ENCODE results near the gene ABLIM2.

The ABLIM2 gene

DNA sequence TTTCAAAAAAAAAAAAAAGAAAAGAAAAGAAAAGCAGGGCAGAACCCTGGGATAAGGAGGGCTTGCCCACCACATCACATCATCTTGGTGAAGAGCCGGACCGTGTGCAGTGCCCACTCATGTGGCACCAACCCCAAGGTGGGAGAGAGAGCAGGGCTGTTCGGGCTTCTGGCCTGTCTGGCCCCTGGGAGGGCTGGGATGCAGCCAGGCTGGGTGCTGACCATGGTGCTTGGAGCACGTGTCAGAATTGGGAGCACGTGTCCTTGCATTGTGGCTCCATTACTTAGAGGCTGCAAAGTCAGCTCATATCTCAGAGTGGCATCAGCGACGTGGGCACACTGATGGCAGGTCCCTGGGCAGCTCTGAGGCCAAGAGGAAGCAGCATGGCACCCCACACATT lies 118.0 kb downstream of the ABLIM2 start:
- DNase-seq = no peak

DNA sequence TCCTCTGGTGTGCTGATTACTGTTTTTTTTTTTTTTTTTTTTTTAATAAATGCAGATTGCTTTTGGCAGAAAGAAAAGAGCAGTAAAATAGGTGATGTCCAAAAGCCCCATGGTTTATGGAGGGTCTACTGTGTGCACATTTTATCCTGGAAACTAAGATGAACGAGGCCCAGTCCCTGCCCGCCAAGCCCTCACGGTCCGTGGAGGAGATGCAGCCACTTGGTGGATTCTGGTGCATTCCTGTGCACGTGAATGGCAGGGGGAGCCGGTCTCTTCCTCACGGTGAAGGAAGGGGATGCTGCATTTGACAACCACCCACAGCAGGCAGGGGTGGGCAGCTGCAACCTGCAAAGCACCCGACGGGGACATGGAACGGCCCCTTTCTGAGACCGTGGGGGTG lies 118.8 kb downstream of the ABLIM2 start:
- DNase-seq = peak; percentile 57

DNA sequence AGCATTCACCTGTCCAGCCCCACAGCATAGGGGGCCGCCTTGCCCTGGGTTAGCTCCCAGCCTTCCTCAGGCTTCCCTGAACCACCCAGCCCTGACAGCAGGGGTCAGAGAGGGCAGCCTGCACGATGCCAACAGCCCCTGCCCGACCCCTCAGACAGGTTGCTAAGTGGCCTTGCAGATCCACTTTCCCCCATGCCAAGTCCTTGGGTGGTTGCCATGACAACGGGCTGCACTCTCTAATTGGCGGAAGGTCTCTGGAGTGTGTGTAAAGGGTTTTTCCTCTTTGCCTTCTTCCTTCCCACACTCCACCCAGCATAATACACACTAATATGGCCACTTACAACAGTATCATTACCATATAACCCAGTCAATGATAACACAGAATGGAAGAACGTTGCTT lies 119.3 kb downstream of the ABLIM2 start:
- DNase-seq = peak; percentile 99

DNA sequence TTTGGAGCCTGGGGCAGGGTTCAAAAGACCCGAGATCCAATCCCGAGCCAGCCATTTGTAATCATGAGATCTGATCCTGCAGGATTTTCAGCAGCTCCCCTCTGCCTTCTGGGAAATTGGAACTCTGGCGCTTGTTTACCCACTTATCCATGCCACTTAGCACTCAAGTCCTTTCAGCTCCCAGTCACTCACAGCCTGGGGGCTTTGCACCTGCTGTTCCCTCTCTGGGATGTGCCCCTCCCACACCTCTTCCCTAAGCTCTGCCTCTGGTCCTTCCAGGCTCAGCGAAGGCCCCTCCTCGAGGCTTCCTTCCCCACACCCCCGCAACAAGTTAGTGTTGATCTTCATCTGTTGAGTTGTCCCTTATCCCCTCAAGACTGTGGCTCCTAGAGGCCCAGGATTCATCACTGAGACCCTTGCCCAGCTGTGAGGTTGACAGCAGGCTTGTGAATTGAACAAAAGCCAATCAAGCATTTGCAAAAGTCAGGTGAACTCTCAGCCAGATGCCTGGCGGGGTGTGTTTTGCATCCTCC lies 119.8 kb downstream of the ABLIM2 start:
- DNase-seq = peak; percentile 99

DNA sequence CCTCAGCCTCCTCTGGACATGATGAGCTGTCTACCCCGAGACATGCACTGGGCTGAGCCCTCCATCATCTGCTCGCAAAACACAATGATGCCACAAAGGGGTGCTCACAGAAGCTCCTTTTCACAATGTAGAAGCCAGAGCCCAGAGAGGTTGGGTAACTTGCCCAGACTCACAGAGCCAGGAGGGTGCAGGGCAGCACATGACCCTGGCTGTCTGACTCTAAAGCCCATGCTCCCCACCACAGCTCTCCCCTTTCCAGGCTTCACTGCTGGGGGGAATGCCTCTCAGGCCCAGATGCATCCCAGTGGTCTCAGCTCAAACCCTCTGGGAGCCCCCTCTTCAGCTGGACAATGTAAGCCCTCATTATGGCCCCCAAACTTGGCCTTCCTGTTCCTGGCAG lies 120.5 kb downstream of the ABLIM2 start:
- DNase-seq = peak; percentile 65

DNA sequence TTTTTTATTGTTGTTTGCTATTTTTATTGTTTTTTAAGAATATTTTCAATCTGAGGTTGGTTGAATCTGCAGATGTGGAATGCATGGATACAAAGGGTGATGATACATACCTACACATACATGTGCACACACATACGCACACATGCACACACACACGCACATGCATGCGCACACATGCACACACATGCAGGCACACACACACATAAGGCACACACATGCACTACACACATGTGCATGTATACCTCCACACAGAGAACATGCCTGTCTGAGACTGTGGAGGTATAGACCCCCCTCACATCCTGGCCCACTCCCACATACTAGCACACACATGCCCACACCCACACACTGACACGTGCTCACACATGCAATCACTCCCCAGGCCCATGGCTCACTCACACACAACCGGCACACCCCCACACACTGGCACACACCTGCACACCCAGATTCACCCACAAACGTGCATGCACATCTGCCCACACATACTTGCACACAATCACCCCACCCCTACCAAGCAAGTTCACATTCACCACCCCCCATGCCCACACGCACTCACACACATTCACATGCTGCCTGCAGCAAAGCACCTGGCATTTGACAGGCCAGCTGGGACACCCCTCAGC lies 121.4 kb downstream of the ABLIM2 start:
- no peak for DNase-seq

DNA sequence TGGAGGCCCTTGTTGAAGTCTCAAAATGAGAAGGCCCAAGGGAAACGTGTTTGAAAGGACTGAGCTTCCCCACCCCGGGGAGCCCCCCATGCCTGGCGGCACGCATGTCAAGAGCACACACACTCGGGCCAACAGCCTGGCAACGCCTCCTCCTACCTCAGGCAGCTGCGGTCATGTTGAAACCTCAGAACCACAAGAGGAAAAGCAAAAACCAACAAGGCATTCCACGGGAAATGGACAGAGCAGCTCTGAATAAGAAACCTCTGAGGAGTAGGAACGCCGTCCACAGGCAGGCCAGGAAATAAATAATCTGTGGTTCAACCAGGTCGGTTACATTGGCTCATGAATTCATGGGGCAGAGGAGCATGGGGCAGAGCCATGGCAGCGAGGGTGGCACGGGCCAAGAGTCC lies 123.2 kb downstream of the ABLIM2 start:
- DNase-seq = peak; percentile 61

DNA sequence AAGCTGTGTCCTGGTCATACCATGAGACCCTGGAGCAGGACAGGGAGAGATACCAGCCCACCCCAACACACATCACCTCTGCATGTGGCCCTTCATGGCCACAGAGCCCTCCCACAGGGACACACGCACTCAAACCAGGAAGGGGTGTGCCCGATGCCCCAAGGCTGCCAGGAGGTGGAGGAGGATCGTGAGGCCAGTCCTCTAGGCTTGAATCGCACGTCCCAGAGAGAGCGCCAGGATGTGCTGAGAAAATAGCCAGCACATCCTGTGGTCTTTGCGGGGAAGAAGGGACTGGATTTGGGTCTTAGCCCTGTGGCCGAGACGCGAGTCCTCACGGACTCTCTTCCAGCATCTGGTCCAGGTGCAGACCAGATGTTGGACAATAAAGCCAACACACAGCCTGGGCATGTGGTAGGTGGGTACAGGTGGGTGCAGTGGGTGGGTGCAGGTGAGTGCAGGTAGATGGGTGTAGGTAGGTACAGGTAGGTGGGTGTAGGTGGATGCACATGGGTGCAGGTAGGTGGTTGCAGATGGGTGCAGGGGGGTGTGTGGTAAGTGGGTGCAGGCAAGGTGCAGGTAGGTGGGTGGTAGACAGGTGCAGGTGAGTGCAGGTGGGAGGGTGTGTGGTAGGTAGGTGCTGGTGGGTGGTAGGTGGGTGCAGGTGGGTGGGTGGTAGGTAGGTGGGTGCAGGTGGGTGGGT lies 124.6 kb downstream of the ABLIM2 start:
- DNase-seq = no peak

DNA sequence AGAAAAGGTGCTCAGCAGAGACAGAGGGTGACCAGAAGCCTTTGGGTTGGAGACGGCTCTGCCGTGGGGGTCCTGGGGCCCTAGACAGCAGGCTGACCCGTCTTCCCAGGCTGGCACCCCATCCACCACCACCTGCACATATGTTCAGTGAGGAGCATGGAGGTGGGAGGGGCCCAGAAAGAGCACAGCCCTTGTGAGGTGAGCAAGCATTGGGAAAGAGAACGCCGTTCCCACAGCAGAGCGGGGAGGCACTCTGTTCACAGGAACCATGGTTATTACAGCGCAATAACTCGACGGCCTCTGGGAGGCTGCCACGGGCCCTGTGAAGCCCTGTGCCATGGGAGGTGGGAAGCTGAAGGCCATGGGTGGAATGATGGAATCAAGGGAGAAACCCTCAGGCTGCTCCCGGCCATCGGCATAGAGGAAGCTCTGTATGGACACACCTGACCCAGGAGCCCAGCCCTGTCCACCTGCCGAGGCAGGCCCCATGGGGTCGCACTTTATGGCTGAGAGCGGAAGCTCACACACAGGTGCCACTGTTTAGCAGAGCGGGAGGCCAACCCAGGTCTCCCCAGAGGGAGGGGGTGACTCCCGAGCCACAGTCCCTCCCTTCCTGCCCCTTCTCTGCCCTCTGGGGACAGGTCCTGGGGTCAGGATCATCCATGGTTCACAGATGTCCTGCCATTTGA lies 125.4 kb downstream of the ABLIM2 start:
- DNase-seq = no peak

DNA sequence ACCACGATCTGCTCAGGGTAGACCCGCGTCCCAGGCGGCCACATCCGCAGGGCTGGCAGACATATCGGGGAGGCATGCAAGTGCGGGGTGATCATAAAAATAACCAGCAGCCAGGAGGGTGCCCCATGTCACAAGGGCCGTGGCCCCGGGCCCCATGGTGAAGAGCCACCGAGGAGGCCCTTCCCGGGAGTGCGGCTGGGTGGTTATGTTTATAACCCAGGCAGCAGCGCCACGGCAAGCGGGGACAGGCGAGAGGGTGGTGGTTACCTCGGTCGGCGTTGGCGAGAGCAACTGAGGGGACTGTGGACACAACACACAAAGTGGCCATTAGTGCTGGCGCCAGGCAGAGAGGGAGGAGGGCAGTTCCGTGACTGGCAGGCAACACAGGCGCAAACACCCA lies 126.2 kb downstream of the ABLIM2 start:
- no peak for DNase-seq

DNA sequence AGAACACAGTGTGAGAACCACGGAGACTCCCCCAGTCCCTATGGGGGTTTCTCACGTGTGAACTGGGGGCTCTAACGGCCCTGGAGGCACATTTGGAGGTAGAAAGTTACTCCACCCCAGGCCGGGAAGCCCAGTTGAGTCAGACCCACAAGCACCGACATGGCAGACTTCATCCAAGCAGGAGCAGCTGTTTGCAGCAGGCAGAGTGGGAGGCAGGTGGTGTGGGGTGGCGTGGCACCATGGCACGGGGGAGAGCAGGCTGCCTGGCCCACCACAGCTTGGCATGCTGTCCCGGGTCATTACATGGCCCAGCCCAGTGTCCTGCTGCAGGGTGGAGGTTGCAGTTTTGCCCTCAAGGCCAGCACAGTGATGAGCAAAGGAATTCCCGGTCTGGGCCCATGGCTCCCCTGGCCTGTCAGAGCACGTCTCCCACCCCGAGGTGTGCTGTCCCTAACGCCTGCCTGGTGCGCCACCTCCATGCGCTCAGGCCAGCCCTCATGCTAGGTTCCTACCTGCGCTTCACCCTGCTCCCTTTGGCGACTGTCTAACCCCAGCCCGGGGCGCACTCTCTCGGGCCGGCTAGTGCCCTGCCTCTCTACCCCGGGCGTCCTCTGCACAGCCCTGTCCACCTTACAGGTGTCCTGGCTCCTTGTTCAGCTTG lies 128.4 kb downstream of the ABLIM2 start:
- DNase-seq = peak; percentile 88

DNA sequence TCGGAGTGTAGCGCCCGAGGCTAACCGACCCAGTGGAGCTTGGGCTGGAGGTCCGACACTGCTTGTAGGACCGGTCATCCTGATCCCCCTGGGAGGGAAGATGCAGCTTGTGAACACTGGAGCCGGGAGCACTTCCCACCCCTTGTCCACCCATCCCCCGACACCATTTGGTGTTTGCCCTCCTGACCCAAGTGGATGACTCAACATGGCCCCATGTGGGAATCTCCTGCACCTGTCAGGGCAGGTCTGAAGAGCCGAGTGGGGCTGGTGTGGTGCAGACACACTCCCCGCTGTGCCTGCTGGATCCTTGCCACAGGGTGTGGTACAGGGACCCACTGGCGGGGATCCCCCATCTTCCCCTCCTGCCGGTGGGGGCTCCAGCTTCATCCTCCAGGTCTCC lies 128.9 kb downstream of the ABLIM2 start:
- peak; percentile 100 for DNase-seq

DNA sequence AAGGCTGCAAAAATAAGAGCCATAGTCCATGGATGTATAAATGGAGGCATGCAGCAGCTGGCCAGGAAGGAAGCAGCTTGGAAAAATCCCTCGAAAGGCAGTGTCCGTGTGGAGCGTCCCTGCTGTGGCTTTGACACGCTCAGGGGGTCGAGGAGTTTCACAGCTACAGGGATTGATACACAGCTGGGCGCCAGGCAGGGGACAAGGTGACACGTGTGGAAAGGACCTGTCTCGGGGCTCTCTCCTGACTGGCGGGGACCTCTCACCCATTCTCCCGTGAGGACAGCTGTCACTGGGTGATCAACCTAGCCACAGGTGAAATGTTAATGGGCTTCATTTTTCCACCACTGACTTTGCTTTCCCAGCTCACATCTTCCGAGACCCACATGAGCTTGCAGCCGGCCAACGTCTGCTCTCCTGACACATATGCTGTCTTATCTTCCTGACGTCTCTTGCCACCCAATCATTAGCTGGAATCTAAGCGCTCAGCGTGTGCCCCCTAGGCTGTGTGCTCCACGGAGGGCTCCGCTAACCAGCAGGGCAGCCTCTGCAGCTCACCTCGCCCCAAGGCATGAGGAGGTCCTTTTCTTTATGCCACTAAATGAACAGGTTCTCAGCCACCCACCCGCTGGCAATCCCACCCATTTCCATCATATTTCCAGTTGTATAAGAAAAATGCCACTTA lies 129.6 kb downstream of the ABLIM2 start:
- DNase-seq = peak; percentile 69

DNA sequence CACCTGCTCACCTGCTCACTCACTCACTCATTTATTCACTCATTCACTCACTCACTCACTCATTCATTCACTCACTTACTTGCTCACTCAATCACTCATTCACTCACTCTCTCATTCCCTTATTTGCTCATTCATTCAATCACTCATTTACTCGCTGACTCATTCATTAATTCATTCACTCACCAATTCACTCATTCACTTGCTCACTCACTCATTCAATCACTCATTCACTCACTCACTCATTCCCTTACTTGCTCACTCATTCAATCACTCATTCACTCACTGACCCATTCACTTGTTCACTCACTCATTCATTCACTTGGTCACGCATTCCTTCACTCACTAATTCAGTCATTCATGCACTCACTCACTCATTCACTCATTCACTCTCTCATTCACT lies 130.2 kb downstream of the ABLIM2 start:
- peak; percentile 65 for DNase-seq

DNA sequence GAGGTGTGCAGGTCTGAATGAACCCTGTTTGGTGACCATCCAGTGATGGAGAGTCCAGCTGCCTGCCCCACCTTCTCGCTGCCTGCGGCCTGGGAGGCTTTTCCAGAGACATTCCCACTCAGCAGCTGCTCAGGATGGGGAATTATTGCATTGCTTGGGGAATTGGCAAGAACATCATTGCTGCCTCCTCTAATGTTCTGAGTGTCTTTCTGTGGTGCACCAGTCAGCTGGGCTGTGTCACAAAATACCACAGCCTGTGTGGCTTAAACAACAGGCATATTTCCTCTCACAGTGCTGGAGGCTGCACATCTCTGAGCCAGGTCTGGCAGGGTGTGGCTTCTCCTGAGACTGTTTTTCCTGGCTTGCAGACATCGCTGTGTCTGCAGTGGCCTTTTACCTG lies 132.2 kb downstream of the ABLIM2 start:
- no peak for DNase-seq

DNA sequence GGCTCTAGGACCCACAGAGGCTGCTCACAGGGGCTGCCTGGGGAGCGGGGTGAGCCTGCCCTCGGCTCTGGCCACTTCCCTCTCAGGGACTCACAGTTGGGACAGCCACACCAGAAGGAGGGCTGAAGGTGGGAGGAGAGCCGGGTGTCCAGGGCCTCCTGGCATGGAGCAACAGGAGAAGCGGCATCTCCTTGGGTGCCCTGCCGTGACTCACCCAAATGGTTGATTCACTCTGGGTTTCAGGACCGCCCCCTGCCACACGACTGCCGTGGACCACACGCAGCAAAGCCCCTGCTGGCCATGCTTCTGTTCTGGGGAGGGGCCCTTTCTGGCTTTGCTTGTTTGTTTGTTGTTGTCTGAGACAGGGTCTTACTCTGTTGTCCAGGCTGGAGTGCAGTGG lies 132.9 kb downstream of the ABLIM2 start:
- DNase-seq = no peak

DNA sequence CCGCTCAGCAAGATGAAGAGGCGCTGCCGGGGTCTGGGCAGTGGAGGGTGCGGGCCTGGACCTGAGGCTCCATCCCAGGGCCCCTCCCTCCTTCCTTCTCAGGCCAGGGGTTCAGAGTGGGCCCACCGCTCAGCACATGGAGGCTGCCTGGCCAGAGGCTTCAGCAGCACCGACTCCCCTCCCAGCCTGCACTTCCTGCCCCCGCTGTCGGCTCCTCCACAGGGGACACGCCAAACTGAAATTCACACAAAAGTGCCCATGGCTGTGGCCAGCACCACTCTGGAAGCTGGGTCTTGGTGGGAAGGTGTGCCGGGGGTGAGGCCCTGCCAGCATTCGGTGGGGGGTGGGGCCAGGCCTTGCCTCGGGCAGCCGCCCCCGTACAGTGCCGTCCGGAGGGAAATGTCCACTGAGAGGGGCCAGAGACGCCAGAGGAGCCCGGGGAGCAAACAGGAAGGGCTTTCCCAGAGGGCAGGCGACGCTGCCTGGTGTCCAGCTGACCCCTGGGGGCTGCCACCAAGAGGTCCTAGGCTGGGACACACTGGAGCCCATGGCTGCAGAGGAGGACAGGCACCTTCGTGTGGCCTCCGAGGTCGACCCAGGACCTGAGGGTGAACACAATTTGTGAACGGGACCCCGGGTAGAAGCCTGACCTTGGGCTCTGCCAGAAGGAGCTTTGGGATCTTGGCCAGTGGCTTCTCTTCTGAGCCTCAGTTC lies 134.4 kb downstream of the ABLIM2 start:
- DNase-seq = no peak

DNA sequence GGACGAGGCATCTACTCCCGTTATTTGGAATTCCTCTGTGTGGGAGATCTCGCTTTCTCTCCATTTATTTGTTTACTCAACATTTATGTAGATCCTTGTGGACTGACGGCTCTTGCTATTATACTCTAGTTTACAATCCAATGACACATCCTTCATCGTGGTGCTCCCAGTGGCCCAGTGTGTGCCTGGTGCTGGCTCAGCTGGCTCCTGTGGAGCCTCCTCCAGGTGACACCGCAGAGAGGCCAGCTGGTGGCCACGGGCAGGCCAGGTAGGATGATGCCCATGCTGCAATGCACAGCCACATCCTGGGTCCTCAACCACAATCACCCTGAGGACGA lies 134.9 kb downstream of the ABLIM2 start:
- peak; percentile 86 for DNase-seq

DNA sequence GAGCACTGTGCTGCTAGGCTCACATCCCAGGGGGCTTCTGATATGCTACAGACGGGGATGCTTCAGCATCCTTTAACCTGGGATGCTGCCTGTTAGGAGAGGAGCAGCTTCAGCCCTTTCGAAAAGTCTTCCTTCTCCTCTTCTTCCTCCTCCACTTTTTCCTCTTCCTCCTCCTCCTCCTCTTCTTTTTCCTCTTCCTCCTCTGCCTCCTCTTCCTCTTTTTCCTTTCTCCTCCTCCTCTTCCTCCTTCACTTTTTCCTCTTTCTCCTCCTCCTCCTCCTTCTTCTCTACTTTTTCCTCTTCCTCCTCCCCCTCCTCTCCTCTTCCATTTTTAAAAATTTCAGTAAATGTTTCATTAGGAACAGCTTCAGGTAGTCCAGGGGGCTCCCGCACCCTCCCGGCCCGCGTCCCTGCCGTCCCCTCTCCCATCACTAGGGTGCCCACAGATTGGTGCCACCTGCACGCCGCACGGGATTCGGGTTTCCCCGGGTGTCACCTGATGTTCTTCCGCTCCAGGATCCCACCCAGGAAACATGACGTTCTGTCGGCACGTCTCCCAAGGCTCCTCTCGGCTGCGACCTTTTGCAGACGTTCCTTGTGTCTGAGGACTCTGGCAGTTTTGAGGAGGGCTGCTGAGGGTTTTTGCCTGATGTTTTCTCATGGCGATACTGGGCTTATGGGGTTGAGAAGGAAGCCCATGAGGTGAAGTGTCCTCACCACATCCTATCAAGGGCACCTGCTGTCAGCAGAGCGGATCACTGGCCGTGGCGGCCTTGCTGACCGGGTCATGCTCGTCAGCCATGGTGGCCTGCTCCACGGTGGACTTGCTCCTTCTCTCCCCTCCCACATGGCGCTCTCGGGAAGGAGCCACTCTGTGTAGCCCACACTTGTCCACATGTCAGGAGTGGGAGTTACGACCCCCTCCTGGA lies 135.6 kb downstream of the ABLIM2 start:
- peak; percentile 65 for DNase-seq

DNA sequence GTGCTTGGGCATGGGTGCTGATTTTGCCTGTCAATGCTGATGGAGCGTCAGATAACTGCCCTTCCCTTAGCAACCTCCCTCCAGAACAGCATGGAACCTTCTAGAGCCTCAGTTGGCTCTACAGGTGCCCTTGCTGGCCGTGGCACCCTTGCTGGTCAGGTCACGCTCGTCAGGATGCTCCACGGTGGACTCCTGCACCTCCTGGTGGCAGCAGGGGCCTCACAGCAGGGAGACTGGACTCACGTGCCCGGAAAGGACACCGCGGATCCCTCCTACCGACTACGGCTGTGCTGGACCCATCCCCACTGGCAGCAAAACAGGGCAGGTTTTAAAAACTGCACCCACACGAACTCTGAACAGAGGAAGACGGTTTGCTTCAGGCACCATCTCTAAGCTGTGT lies 136.8 kb downstream of the ABLIM2 start:
- DNase-seq = peak; percentile 39
